Sigmoid colon (tissue), 4 donors: ENCODE measurements around the gene EMP1.

Experiments
- CTCF ChIP-seq, 4 experiments: fragments of 450-650 bp in 3 of 4; fragments of 200-600 bp in 1 of 4; IDR thresholded peaks; one replicate each; pipeline ENCODE4 v1.5.1; 2016 to 2019; ENCODE audit warnings: antibody characterized with exemption in 4 of 4, mild to moderate bottlenecking in 3 of 4, moderate library complexity in 2 of 4
- EP300 ChIP-seq, 4 donors: sonication (generic); formaldehyde crosslinking; IDR thresholded peaks; one replicate each; pipeline ENCODE4 v1.6.1; 2017; ENCODE audit warnings: antibody characterized with exemption in 4 of 4

- no peak for TF ChIP-seq CTCF (IDR thresholded peaks at IDR 0.05)
- TF ChIP-seq EP300 (IDR thresholded peaks at IDR 0.05): no peak
Observed at GRCh38 chr12:13164921-13165616, 31.5 kb upstream of the EMP1 start.
